22Rv1 (cell line): ENCODE data around the gene SMAD3.

Experiments
- CTCF ChIP-seq: fragments of 450-650 bp; IDR thresholded peaks from 2 replicates; pipeline ENCODE4 v1.5.1; 2017; ENCODE audit warnings: mild to moderate bottlenecking
- ZFX ChIP-seq: fragments of 450-650 bp; IDR thresholded peaks from 2 replicates; pipeline ENCODE4 v1.6.1; 2017; ENCODE audit warnings: antibody characterized with exemption, borderline replicate concordance

- no peak for TF ChIP-seq CTCF
- no peak for TF ChIP-seq ZFX
These were observed 61.9 kb downstream of the SMAD3 start for GRCh38 chr15:67127331-67127664.
